Lower leg skin (tissue), 3 donors: ENCODE measurements around the gene GPC5.
"Not testable (repeated sequence)": the region's sequence is repeated elsewhere in the genome, so short reads cannot be mapped to it uniquely, and the experiment has no call there.

ENCODE experiments used
- CTCF ChIP-seq, 3 donors: fragments of 450-650 bp; IDR thresholded peaks; one replicate each; pipeline ENCODE4 v1.5.1; 2016; ENCODE audit warnings: antibody characterized with exemption in 3 of 3, mild to moderate bottlenecking in 3 of 3, moderate library complexity in 2 of 3
- POLR2A ChIP-seq, 2 donors: fragments of 450-650 bp; IDR thresholded peaks; one replicate each; pipeline ENCODE4 v1.6.1; 2016 to 2017; ENCODE audit warnings: antibody characterized with exemption in 2 of 2, mild to moderate bottlenecking in 1 of 2, moderate library complexity in 1 of 2

- TF ChIP-seq CTCF, POLR2A (IDR thresholded peaks at IDR 0.05): not testable (repeated sequence)
Measured at GRCh38 chr13:92482790-92483189, 1084.4 kb downstream of the GPC5 start.
